Keratinocyte (primary cell): ENCODE results near the gene COL6A1.

Experiments used
- EZH2 ChIP-seq: IDR thresholded peaks from one replicate; pipeline ENCODE4 v1.6.1; 2012; ENCODE audit warnings: inconsistent platforms, mild to moderate bottlenecking, low read length, moderate library complexity
- TF ChIP-seq, protein P1 (sequence below), 3 experiments: IDR thresholded peaks in 1 of 3; conservative IDR thresholded peaks in 1 of 3; optimal IDR thresholded peaks in 1 of 3; 2 replicates in 2 of 3; 3 replicates in 1 of 3; pipeline versions ENCODE3 to v1.5.1; 2011; ENCODE audit warnings: low read length in 3 of 3, mild to moderate bottlenecking in 3 of 3, moderate library complexity in 2 of 3, control low read depth in 1 of 3, inconsistent platforms in 1 of 3; ENCODE audit not compliant: insufficient read depth in 2 of 3; ENCODE audit errors: extremely low read depth in 1 of 3

DNA sequence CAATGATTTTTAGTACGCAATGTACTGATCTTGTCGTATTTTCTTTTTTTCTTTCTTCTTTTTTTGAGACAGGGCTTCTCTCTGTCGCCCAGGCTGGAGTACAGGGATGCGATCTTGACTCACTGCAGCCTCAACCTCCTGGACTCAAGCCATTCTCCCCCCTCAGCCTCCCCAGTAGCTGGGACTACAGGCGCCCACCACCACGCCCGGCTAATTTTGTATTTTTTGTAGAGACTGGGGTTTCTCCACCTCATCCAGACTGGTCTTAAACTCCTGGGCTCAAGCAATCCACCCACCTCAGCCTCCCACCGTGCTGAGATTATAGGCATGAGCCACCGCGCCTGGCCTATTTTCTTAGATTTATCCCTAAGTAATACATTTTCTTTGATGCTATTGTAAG lies 72.5 kb downstream of the COL6A1 start:
- TF ChIP-seq, protein P1, sequence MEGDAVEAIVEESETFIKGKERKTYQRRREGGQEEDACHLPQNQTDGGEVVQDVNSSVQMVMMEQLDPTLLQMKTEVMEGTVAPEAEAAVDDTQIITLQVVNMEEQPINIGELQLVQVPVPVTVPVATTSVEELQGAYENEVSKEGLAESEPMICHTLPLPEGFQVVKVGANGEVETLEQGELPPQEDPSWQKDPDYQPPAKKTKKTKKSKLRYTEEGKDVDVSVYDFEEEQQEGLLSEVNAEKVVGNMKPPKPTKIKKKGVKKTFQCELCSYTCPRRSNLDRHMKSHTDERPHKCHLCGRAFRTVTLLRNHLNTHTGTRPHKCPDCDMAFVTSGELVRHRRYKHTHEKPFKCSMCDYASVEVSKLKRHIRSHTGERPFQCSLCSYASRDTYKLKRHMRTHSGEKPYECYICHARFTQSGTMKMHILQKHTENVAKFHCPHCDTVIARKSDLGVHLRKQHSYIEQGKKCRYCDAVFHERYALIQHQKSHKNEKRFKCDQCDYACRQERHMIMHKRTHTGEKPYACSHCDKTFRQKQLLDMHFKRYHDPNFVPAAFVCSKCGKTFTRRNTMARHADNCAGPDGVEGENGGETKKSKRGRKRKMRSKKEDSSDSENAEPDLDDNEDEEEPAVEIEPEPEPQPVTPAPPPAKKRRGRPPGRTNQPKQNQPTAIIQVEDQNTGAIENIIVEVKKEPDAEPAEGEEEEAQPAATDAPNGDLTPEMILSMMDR (optimal IDR thresholded peaks at IDR 0.05 in 1 of 3, IDR thresholded peaks at IDR 0.05 in 1 of 3, conservative IDR thresholded peaks at IDR 0.05 in 1 of 3; ENCODE audit: extremely low read depth in 1 of 3, insufficient read depth in 2 of 3, low read length in 3 of 3), result no peak
- TF ChIP-seq EZH2, result no peak
